ENCODE results near the gene COL4A4.
"Not testable (repeated sequence)": the region's sequence is repeated elsewhere in the genome, so short reads cannot be mapped to it uniquely, and the experiment has no call there.

Gene COL4A4

GRCh38 chr2:227163998-227164762 is at the start of gene COL4A4, which contains the start of gene COL4A3:
Gene COL4A4 (minus strand): TSS chr2:227164205. CDS start chr2:227147483, 16,722 bp downstream.
Gene COL4A3 (plus strand): TSS chr2:227164624. CDS start chr2:227164727, 103 bp downstream.
- in situ Hi-C loops (cut with MboI; ENCODE audit: low sequenced_read_pairs), result no loop called here

- in situ Hi-C loops (cut with MboI; ENCODE audit: low sequenced_read_pairs), result no loop called here
Observed at GRCh38 chr2:227207573-227207972, 43.6 kb upstream of the COL4A4 start.

- in situ Hi-C loops (cut with MboI; ENCODE audit: low sequenced_read_pairs), result no loop called here
Observed at GRCh38 chr2:227206406-227206805, 42.4 kb upstream of the COL4A4 start.

GRCh38 chr2:227205701-227206100 is 41.7 kb upstream of the COL4A4 start:
- in situ Hi-C loops (cut with MboI; ENCODE audit: low sequenced_read_pairs), result no loop called here

- in situ Hi-C loops (cut with MboI; ENCODE audit: low sequenced_read_pairs), result no loop called here
Observed at GRCh38 chr2:227204452-227204851, 40.4 kb upstream of the COL4A4 start.

- in situ Hi-C loops (cut with MboI; ENCODE audit: low sequenced_read_pairs), result no loop called here
Observed at GRCh38 chr2:227201771-227202170, 37.8 kb upstream of the COL4A4 start.

GRCh38 chr2:227198866-227199265 is 34.9 kb upstream of the COL4A4 start:
- in situ Hi-C loops (cut with MboI; ENCODE audit: low sequenced_read_pairs), result no loop called here

GRCh38 chr2:227194219-227194618 is 30.2 kb upstream of the COL4A4 start:
- in situ Hi-C loops (cut with MboI; ENCODE audit: low sequenced_read_pairs), result no loop called here

- in situ Hi-C loops (cut with MboI; ENCODE audit: low sequenced_read_pairs), result no loop called here
Observed at GRCh38 chr2:227192491-227192890, 28.5 kb upstream of the COL4A4 start.

- in situ Hi-C loops (cut with MboI; ENCODE audit: low sequenced_read_pairs), result no loop called here
Observed at GRCh38 chr2:227191367-227191766, 27.4 kb upstream of the COL4A4 start.

- in situ Hi-C loops (cut with MboI; ENCODE audit: low sequenced_read_pairs), result no loop called here
Observed at GRCh38 chr2:227188292-227188691, 24.3 kb upstream of the COL4A4 start.

- in situ Hi-C loops (cut with MboI; ENCODE audit: low sequenced_read_pairs), result no loop called here
Observed at GRCh38 chr2:227186751-227187150, 22.7 kb upstream of the COL4A4 start.

- in situ Hi-C loops (cut with MboI; ENCODE audit: low sequenced_read_pairs), result no loop called here
Observed at GRCh38 chr2:227185615-227186232, 21.7 kb upstream of the COL4A4 start.

- in situ Hi-C loops (cut with MboI; ENCODE audit: low sequenced_read_pairs), result no loop called here
Observed at GRCh38 chr2:227183657-227184367, 19.8 kb upstream of the COL4A4 start.

GRCh38 chr2:227182765-227183164 is 18.8 kb upstream of the COL4A4 start:
- in situ Hi-C loops (cut with MboI; ENCODE audit: low sequenced_read_pairs), result no loop called here

- in situ Hi-C loops (cut with MboI; ENCODE audit: low sequenced_read_pairs), result no loop called here
Observed at GRCh38 chr2:227180770-227181169, 16.8 kb upstream of the COL4A4 start.

GRCh38 chr2:227179988-227180685 is 16.1 kb upstream of the COL4A4 start:
- in situ Hi-C loops (cut with MboI; ENCODE audit: low sequenced_read_pairs), result no loop called here

GRCh38 chr2:227177592-227178336 is 13.8 kb upstream of the COL4A4 start:
- in situ Hi-C loops (cut with MboI; ENCODE audit: low sequenced_read_pairs), result no loop called here

- in situ Hi-C loops (cut with MboI; ENCODE audit: low sequenced_read_pairs), result not testable (repeated sequence)
Observed at GRCh38 chr2:227171779-227172178, 7.8 kb upstream of the COL4A4 start.

- in situ Hi-C loops (cut with MboI; ENCODE audit: low sequenced_read_pairs), result no loop called here
Observed at GRCh38 chr2:227164763-227165291, 822 bp upstream of the COL4A4 start.

All from hTERT RPE-1 (cell line).